Activated CD4-positive, alpha-beta T cell treated with anti-CD3 and anti-CD28 coated beads, Interleukin-2, amount 10 ng/mL, durations not matched to agents 7 days and 5 days (primary cell): ENCODE data around the gene BARX1. TPM values are rescaled to one million over a fixed set of nuclear protein-coding genes. Genes with fewer than 3 reads are reported as not detected.
A peak's percentile ranks its signal among the peaks of the same experiment; 100 is the strongest.

Experiments
- CTCF ChIA-PET: fragments of 350-600 bp; sonication (Branson Sonifier 250); formaldehyde crosslinking; loops from one replicate; lab custom pipeline; 2021; ENCODE audit warnings: antibody characterized with exemption; lab: Charles Lee
- POLR2A ChIA-PET: fragments of 350-600 bp; sonication (Branson Sonifier 250); formaldehyde crosslinking; loops from one replicate; lab custom pipeline; 2021; ENCODE audit warnings: antibody characterized with exemption; lab: Charles Lee
- DNase-seq: peaks from one replicate; pipeline ENCODE4 v3.0.0-alpha.2; 2020
- H3K27ac Mint-ChIP-seq: one replicate; pipeline ENCODE4 v1.8.0; 2021; ENCODE audit warnings: mild to moderate bottlenecking, moderate library complexity, mixed read lengths
- H3K27me3 Mint-ChIP-seq: one replicate; pipeline ENCODE4 v1.8.0; 2021; ENCODE audit warnings: mixed read lengths
- H3K36me3 Mint-ChIP-seq: one replicate; pipeline ENCODE4 v1.8.0; 2021; ENCODE audit warnings: low read depth, mixed read lengths
- H3K4me1 Mint-ChIP-seq: one replicate; pipeline ENCODE4 v1.8.0; 2021; ENCODE audit warnings: mixed read lengths
- H3K4me3 Mint-ChIP-seq: one replicate; pipeline ENCODE4 v1.8.0; 2021; ENCODE audit warnings: mild to moderate bottlenecking, moderate library complexity, mixed read lengths
- H3K9me3 Mint-ChIP-seq: one replicate; pipeline ENCODE4 v1.8.0; 2021; ENCODE audit warnings: mixed read lengths
- total RNA-seq, 2 experiments: library from RNA; stranded (reverse); gene quantifications; one replicate each; pipeline ENCODE4 v1.2.3, GENCODE V29; 2021

BARX1 gene
- total RNA-seq, 2 experiments from 2014 or later, result not detected

GRCh38 chr9:93906195-93906880 is 48.8 kb downstream of the BARX1 start:
- Mint-ChIP-seq H3K27me3 (peaks cover 4% of the 10 kb centered on the region), H3K4me3 (no peak overlapping the region), H3K27ac (no peak overlapping the region), H3K36me3 (no peaks in the 10 kb centered on the region), H3K4me1 (peaks cover 2% of the 10 kb centered on the region), H3K9me3 (no peaks in the 10 kb centered on the region)
- ChIA-PET CTCF (interaction anchor here (0.7 kb wide), 1 partner anchor 11 kb away, joined by 3 read pairs; no protein-coding TSS in a partner anchor), POLR2A (no interaction called here)
- DNase-seq, result no peak

GRCh38 chr9:93905473-93906133 is 49.6 kb downstream of the BARX1 start:
- Mint-ChIP-seq H3K4me1 (peaks cover 2% of the 10 kb centered on the region), H3K36me3 (no peaks in the 10 kb centered on the region), H3K4me3 (no peak overlapping the region), H3K27me3 (peaks cover 4% of the 10 kb centered on the region), H3K9me3 (peaks cover 1% of the 10 kb centered on the region), H3K27ac (no peak overlapping the region)
- ChIA-PET CTCF (no interaction called here), POLR2A (no interaction called here)
- no peak for DNase-seq

GRCh38 chr9:93904649-93905472 is 50.3 kb downstream of the BARX1 start:
- DNase-seq, result no peak
- H3K27me3 Mint-ChIP-seq, result peaks cover 4% of the 10 kb centered on the region
- peaks cover 2% of the 10 kb centered on the region for H3K4me1 Mint-ChIP-seq
- peak overlapping the region; percentile 2 for H3K27ac Mint-ChIP-seq
- CTCF ChIA-PET, result no interaction called here
- POLR2A ChIA-PET, result no interaction called here
- no peak overlapping the region for H3K4me3 Mint-ChIP-seq
- H3K36me3 Mint-ChIP-seq, result no peaks in the 10 kb centered on the region
- H3K9me3 Mint-ChIP-seq, result peaks cover 7% of the 10 kb centered on the region

- Mint-ChIP-seq H3K4me3 (no peak overlapping the region), H3K4me1 (peaks cover 2% of the 10 kb centered on the region), H3K27ac (no peak overlapping the region), H3K36me3 (no peaks in the 10 kb centered on the region), H3K9me3 (peaks cover 8% of the 10 kb centered on the region), H3K27me3 (peaks cover 4% of the 10 kb centered on the region)
- POLR2A ChIA-PET, result no interaction called here
- CTCF ChIA-PET, result no interaction called here
- no peak for DNase-seq
Observed at GRCh38 chr9:93903886-93904648, 51.1 kb downstream of the BARX1 start.

- no peak overlapping the region for H3K27ac Mint-ChIP-seq
- peaks cover 9% of the 10 kb centered on the region for H3K4me1 Mint-ChIP-seq
- H3K27me3 Mint-ChIP-seq, result peaks cover 4% of the 10 kb centered on the region
- H3K36me3 Mint-ChIP-seq, result no peaks in the 10 kb centered on the region
- no peak overlapping the region for H3K4me3 Mint-ChIP-seq
- ChIA-PET POLR2A (no interaction called here), CTCF (no interaction called here)
- peaks cover 8% of the 10 kb centered on the region for H3K9me3 Mint-ChIP-seq
- DNase-seq, result no peak
Observed at GRCh38 chr9:93902780-93903655, 52.1 kb downstream of the BARX1 start.

GRCh38 chr9:93902051-93902779 is 52.9 kb downstream of the BARX1 start:
- peaks cover 17% of the 10 kb centered on the region for H3K4me1 Mint-ChIP-seq
- peaks cover 8% of the 10 kb centered on the region for H3K9me3 Mint-ChIP-seq
- no peak overlapping the region for H3K4me3 Mint-ChIP-seq
- H3K27me3 Mint-ChIP-seq, result no peaks in the 10 kb centered on the region
- CTCF ChIA-PET, result no interaction called here
- no peak overlapping the region for H3K27ac Mint-ChIP-seq
- H3K36me3 Mint-ChIP-seq, result no peaks in the 10 kb centered on the region
- no peak for DNase-seq
- POLR2A ChIA-PET, result no interaction called here

Other genes starting within 250 kb of the BARX1 start
- gene PTPDC1, start 129.1 kb upstream of the BARX1 start, total RNA-seq, result 1 to 10 TPM; 5.2 to 5.7 TPM